ENCODE results near the gene EMD. TPM values are rescaled to one million over a fixed set of nuclear protein-coding genes. Genes with fewer than 3 reads are reported as not detected.

The EMD gene
- total RNA-seq, 3 donors from 2014 or later (not counting 1 experiment from before 2014, with no cell fraction given), result 141 to 175 (median 152) TPM

- Histone ChIP-seq H3K36me3 (ENCODE audit: control insufficient read depth, insufficient read depth, low read length) (peaks cover 25% of the 10 kb centered on the region), H3K4me3 (ENCODE audit: low read length) (peak overlapping the region; percentile 95), H3K27me3 (ENCODE audit: control insufficient read depth, insufficient read depth, low read length) (no peaks in the 10 kb centered on the region), H3K27ac (ENCODE audit: low read length) (peak overlapping the region; percentile 99), H3K9me3 (ENCODE audit: control insufficient read depth, insufficient read depth, low read length) (no peaks in the 10 kb centered on the region), H3K4me1 (ENCODE audit: control insufficient read depth, insufficient read depth, low read length) (peaks cover 25% of the 10 kb centered on the region)
- H3K27me3 Mint-ChIP-seq (ENCODE audit: low read depth in 2 of 2), result peaks cover 0 to 8% of the 10 kb centered on the region in 2 donors
- 14% methylated on average over 53 of the region's 53 CpGs for WGBS (ENCODE audit: insufficient coverage)
- H3K36me3 Mint-ChIP-seq, result no peaks in the 10 kb centered on the region
- TF ChIP-seq, protein P1, sequence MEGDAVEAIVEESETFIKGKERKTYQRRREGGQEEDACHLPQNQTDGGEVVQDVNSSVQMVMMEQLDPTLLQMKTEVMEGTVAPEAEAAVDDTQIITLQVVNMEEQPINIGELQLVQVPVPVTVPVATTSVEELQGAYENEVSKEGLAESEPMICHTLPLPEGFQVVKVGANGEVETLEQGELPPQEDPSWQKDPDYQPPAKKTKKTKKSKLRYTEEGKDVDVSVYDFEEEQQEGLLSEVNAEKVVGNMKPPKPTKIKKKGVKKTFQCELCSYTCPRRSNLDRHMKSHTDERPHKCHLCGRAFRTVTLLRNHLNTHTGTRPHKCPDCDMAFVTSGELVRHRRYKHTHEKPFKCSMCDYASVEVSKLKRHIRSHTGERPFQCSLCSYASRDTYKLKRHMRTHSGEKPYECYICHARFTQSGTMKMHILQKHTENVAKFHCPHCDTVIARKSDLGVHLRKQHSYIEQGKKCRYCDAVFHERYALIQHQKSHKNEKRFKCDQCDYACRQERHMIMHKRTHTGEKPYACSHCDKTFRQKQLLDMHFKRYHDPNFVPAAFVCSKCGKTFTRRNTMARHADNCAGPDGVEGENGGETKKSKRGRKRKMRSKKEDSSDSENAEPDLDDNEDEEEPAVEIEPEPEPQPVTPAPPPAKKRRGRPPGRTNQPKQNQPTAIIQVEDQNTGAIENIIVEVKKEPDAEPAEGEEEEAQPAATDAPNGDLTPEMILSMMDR (IDR thresholded peaks at IDR 0.05), result no peak
- peak overlapping the region; percentile 96 for H3K4me3 Mint-ChIP-seq
- DNase-seq, result peak; percentile 56 to 67
- H3K9me3 Mint-ChIP-seq, result no peaks in the 10 kb centered on the region
- intact Hi-C loops (cut with micrococcal nuclease), result loop anchor here (5.0 to 10.0 kb wide), 3 partner anchors 45 to 135 kb away; partner anchors contain the start of gene FAM50A
- peak overlapping the region; percentile 98 for H3K27ac Mint-ChIP-seq
- peak; percentile 49 to 71 (median 54) for ATAC-seq
- peaks cover 14 to 19% of the 10 kb centered on the region in 2 donors for H3K4me1 Mint-ChIP-seq
These were observed 18.1 kb downstream of the EMD start for GRCh38 chrX:154396973-154397887.

GRCh38 chrX:154397888-154398667, 19.0 kb downstream of the EMD start, which contains the start of gene RPL10:
Gene RPL10 (plus strand): TSS chrX:154398377. CDS start chrX:154398520, 143 bp downstream.
- Histone ChIP-seq H3K4me3 (ENCODE audit: low read length) (peak within 1 kb of the TSS; percentile 95), H3K27ac (ENCODE audit: low read length) (peak within 1 kb of the TSS; percentile 99), H3K4me1 (ENCODE audit: control insufficient read depth, insufficient read depth, low read length) (peaks cover 25% of the 10 kb centered on the region), H3K36me3 (ENCODE audit: control insufficient read depth, insufficient read depth, low read length) (peaks cover 25% of the 10 kb centered on the region), H3K9me3 (ENCODE audit: control insufficient read depth, insufficient read depth, low read length) (no peaks in the 10 kb centered on the region), H3K27me3 (ENCODE audit: control insufficient read depth, insufficient read depth, low read length) (no peaks in the 10 kb centered on the region)
- Mint-ChIP-seq H3K9me3 (no peaks in the 10 kb centered on the region), H3K4me3 (peak within 1 kb of the TSS; percentile 96), H3K27ac (peak within 1 kb of the TSS; percentile 98), H3K27me3 (ENCODE audit: low read depth in 2 of 2) (peaks cover 0 to 8% of the 10 kb centered on the region in 2 donors), H3K36me3 (no peaks in the 10 kb centered on the region), H3K4me1 (peaks cover 14 to 19% of the 10 kb centered on the region in 2 donors)
- intact Hi-C loops (cut with micrococcal nuclease), result loop anchor here (5.0 to 10.0 kb wide), 3 partner anchors 44 to 134 kb away; partner anchors contain the start of gene FAM50A
- under 1% methylated on average over 69 of the region's 69 CpGs for WGBS (ENCODE audit: insufficient coverage)
- peak; percentile 83 to 95 for DNase-seq
- ATAC-seq, result peak; percentile 78 to 91 (median 79)
- TF ChIP-seq, protein P1 (IDR thresholded peaks at IDR 0.05), result no peak

GRCh38 chrX:154398668-154399526, 19.8 kb downstream of the EMD start:
- peaks cover 0 to 8% of the 10 kb centered on the region in 2 donors for H3K27me3 Mint-ChIP-seq (ENCODE audit: low read depth in 2 of 2)

More at GRCh38 chrX:154398668-154399526, 19.8 kb downstream of the EMD start:
- peak; percentile 75 to 89 for DNase-seq
- TF ChIP-seq, protein P1 (IDR thresholded peaks at IDR 0.05), result peak; percentile 67
- Histone ChIP-seq H3K27ac (ENCODE audit: low read length) (peak overlapping the region; percentile 99), H3K9me3 (ENCODE audit: control insufficient read depth, insufficient read depth, low read length) (no peaks in the 10 kb centered on the region), H3K4me3 (ENCODE audit: low read length) (peak overlapping the region; percentile 95), H3K36me3 (ENCODE audit: control insufficient read depth, insufficient read depth, low read length) (peaks cover 25% of the 10 kb centered on the region), H3K27me3 (ENCODE audit: control insufficient read depth, insufficient read depth, low read length) (no peaks in the 10 kb centered on the region), H3K4me1 (ENCODE audit: control insufficient read depth, insufficient read depth, low read length) (peaks cover 25% of the 10 kb centered on the region)
- peak; percentile 36 to 71 (median 43) for ATAC-seq
- peak overlapping the region; percentile 98 for H3K27ac Mint-ChIP-seq
- H3K4me3 Mint-ChIP-seq, result peak overlapping the region; percentile 96
- intact Hi-C loops (cut with micrococcal nuclease), result loop anchor here (5.0 to 10.0 kb wide), 3 partner anchors 43 to 133 kb away; partner anchors contain the start of gene FAM50A
- H3K36me3 Mint-ChIP-seq, result no peaks in the 10 kb centered on the region
- WGBS (ENCODE audit: insufficient coverage), result under 1% methylated on average over 43 of the region's 49 CpGs
- H3K9me3 Mint-ChIP-seq, result no peaks in the 10 kb centered on the region
- H3K4me1 Mint-ChIP-seq, result peaks cover 14 to 19% of the 10 kb centered on the region in 2 donors

Measured in natural killer cell (primary cell).